Gastroesophageal sphincter (tissue), 3 donors: Measurements from ENCODE around the gene WDR83.
"Not testable (repeated sequence)": the region's sequence is repeated elsewhere in the genome, so short reads cannot be mapped to it uniquely, and the experiment has no call there.

Experiments
- CTCF ChIP-seq, 4 experiments: fragments of 200-600 bp in 2 of 4; fragments of 450-650 bp in 2 of 4; sonication (generic) in 1 of 4; IDR thresholded peaks; one replicate each; pipeline ENCODE4 v1.5.1; 2017 to 2019; ENCODE audit warnings: antibody characterized with exemption in 4 of 4, mild to moderate bottlenecking in 2 of 4, moderate library complexity in 2 of 4
- EP300 ChIP-seq: sonication (generic); formaldehyde crosslinking; IDR thresholded peaks from one replicate; pipeline ENCODE4 v1.6.1; 2017; ENCODE audit warnings: antibody characterized with exemption, mild to moderate bottlenecking
- POLR2A ChIP-seq, 2 donors: fragments of 450-650 bp; IDR thresholded peaks; one replicate each; pipeline ENCODE4 v1.6.1; 2017; ENCODE audit warnings: antibody characterized with exemption in 2 of 2, mild to moderate bottlenecking in 2 of 2, moderate library complexity in 1 of 2
- POLR2AphosphoS5 ChIP-seq: sonication (generic); formaldehyde crosslinking; IDR thresholded peaks from one replicate; pipeline ENCODE4 v1.6.1; 2017; ENCODE audit warnings: antibody characterized with exemption

- TF ChIP-seq POLR2AphosphoS5; CTCF (IDR thresholded peaks at IDR 0.05); EP300; POLR2A (IDR thresholded peaks at IDR 0.05): not testable (repeated sequence)
Measured at GRCh38 chr19:12678039-12678438, 11.4 kb downstream of the WDR83 start.
